Epidermal melanocyte (primary cell): Measurements from ENCODE around the gene KCNS1.
"Not testable (repeated sequence)": the region's sequence is repeated elsewhere in the genome, so short reads cannot be mapped to it uniquely, and the experiment has no call there.

Experiments
- DNase-seq: peaks from one replicate; pipeline ENCODE4 v3.0.0; 2011; ENCODE audit warnings: low spot score; ENCODE audit not compliant: insufficient read length

KCNS1 gene

DNA sequence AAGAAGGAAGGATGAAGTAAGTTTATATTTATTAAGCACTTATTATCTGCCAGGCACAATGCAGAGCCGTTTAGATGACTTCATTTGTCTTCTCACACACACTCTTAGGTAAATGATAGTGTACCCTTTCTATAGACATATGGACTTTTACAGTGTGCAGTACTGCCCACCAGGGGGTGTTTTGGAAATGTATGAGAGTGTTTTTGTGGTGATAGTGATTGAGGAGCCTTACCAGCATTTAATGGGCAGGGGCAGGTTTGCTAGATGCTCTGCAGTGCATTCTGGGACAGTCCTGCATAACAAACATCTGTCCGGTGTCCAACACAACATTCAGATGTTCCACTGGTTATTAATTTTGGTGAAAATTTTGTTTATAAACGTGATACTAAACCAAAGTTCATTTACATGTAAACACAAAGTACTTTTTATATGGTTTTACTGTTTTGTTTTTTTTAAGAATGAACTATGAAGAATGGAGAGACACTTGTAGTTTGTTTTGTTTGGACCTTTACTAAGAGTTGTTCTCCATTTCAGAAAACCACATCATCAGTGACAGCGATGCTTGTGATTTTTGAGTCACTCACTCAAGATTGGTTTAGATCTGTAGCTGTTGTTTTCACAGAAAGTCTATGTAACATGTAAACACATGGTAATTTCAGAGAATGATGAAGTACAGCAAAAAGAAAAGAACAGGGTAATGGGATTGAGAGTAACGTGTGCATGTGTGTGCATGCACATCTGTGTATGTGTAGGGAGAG lies 19.9 kb downstream of the KCNS1 start:
- no peak for DNase-seq

DNA sequence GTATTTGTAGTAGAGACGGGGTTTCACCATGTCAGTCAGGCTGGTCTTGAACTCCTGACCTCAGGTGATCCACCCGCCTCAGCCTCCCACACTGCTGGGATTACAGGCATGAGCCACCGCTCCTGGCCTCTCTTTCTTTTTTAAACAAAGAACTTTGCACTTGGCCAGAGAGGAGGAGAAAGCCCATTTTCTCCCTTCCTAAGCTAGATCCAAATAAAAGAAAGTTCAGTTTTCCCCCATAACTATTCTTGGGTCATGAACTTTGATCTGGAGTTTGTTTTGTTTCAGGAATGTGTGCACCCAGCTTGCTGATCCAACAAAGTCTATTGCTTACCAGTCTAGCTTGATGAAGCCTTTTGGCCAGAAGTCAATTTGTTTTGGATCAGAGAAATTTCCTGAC lies 23.4 kb downstream of the KCNS1 start:
- no peak for DNase-seq

- DNase-seq: no peak
Measured at GRCh38 chr20:45073221-45073620, 27.7 kb downstream of the KCNS1 start.

DNA sequence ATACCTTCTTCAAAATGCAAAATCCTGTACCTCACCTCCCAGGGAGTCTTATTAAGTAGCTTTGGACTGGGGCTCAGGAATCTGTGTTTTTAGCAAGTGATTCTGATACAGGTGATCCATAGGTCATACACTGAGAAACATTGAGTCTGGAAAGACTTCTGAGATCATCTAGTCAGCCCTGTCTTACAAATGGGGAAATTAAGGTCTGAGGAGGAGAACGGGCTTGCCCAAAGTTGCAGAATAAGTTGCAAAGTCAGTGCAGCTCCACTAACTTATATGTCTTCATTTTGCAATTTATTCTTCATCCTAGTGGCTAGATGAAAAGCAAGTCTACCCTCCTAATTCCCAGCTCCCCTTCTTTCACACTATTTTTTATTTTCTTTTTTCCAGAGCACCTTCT lies 28.9 kb downstream of the KCNS1 start:
- no peak for DNase-seq

GRCh38 chr20:45070932-45071632 lies 29.8 kb downstream of the KCNS1 start:
- no peak for DNase-seq

DNA sequence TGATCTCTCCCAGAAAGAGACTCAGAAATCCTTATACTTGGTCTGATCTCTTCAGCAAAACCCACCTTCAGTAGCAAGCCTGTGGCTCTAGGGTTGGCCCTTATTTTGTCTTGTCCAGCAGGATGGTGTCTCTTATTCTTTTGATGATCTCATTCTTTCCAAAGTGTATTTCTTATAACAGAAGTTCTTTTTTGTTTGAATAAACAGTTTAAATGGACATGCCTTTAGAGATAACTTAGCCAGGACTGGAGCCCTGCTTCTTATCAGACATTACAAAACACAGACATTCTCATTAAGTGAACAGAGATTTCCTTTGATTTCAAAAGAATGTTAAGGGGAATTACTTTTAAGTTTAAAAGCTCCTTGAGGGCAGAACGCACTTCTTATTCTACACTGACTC lies 31.7 kb downstream of the KCNS1 start:
- no peak for DNase-seq

DNA sequence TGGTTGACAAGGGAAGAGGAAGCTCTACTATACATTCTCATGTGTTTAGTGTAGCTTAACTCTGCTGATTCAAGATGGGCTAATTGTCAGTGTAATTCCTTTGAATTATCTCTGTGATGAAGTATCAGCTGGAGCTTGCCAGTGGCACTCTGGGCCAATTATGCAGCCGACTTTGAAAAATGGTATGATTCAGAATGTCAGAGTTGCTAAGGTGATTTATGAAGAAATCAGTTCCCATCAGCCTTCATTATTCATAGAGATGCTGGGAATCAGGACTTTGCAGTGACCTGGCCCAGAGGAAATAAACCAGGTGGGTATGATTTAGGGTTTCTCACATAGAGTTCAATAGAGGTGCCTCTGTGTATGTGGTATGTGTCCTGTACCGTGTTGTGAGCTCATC lies 33.4 kb downstream of the KCNS1 start:
- DNase-seq: no peak

- DNase-seq: no peak
Measured at GRCh38 chr20:45067087-45067486, 33.8 kb downstream of the KCNS1 start.

GRCh38 chr20:45066372-45066771 lies 34.6 kb downstream of the KCNS1 start:
- no peak for DNase-seq

- no peak for DNase-seq
Measured at GRCh38 chr20:45064812-45065211, 36.1 kb downstream of the KCNS1 start.

DNA sequence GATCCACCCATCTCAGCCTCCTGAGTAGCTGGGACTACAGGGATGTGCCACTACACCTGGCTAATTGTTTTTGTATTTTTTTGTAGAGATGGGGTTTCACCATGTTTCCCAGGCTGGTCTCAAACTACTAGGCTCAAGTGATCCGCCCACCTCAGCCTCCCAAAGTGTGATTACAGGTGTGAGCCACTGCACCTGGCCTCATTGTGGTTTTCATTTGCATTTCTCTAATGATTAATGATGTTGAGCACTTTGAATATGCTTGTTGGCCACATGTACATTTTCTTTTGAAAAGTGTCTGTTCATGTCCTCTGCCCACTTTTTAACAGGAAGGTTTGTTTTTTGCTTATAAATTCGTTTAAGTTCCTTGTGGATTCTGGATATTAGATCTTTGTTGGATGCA lies 37.8 kb downstream of the KCNS1 start:
- not testable (repeated sequence) for DNase-seq

DNA sequence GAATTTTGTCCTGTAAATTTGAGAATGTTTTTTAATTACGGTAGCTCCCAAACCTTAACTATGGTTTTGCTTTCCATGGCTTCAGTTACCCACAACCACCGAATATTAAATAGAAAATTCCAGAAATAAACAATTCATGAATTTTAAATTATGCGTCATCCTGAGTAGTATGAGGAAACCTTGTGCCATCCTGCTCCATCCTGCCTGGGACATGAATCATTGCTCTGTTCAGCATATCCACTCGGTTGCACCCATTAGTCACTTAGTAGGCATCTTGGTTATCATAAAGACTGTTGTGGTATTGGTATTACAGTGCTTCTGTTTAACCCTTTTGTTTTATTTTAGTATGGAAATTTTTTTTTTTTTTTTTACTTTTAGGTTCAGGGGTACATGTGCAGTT lies 39.7 kb downstream of the KCNS1 start:
- DNase-seq: peak; percentile 36

DNA sequence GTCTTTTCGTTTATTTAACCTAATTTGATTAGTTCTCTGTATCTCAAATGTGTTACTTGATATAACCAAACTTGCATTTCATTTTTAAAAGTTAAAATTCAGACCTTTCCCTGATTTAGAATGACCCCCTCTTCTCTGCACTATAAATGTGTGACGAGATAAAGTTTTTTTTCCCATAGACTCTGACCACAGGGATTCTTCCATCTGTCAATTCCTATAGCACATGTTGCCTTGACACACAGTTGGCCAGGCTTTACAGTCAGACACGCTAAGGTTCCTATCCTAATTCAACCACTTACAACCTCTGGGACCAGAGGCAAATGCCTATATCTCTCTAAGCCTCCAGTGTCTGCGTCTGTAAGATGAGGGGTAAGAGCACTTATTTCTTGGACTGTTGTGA lies 40.6 kb downstream of the KCNS1 start:
- DNase-seq: no peak

- DNase-seq: no peak
Measured at GRCh38 chr20:45059022-45059728, 41.8 kb downstream of the KCNS1 start.

GRCh38 chr20:45058168-45058850 lies 42.6 kb downstream of the KCNS1 start:
- no peak for DNase-seq

DNA sequence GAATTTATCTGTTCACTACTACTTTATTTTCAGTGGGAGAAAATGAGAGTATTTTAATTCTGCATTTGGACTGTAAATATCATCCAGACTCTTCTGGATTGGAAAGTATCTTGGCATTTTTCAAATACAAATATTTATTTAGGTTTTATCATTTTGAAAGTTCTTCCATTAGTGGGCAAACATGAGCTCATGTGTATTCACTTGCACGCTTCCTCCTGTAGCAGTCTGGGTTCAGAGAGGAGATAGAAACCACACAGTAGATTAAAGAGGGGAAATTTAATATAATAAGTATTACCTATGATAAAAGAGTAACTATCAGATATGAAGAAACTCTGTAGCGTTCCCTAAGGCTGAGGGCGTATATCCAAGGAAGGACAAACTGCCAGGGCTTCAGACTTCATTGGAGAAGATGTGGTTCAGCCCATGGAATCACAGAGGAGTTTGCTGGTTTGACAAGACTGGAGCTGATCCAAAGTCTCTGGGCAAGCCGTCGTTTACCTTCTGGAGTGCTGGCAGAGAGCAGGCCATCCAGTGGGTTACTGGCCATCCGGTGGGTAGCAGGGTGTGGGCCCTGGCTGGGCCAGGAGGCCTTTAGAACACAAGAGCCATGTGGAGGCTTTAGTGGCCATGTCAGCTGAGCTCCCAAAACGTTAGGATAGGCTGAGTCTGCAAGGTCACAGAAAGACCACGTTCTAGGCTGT lies 44.3 kb downstream of the KCNS1 start:
- DNase-seq: no peak

- no peak for DNase-seq
Measured at GRCh38 chr20:45055056-45055455, 45.9 kb downstream of the KCNS1 start.

GRCh38 chr20:45053430-45054351 lies 47.2 kb downstream of the KCNS1 start:
- DNase-seq: no peak

GRCh38 chr20:45052698-45053429 lies 48.1 kb downstream of the KCNS1 start:
- DNase-seq: peak; percentile 85
